Activated CD4-positive, alpha-beta T cell treated with anti-CD3 and anti-CD28 coated beads, Interleukin-2, amount 50 U/mL, for 24 hours (primary cell): ENCODE results near the gene PSAP.
"Not testable (repeated sequence)": the region's sequence is repeated elsewhere in the genome, so short reads cannot be mapped to it uniquely, and the experiment has no call there.

Source experiments
- DNase-seq, 2 donors: peaks; one replicate each; pipeline ENCODE4 v3.0.0-alpha.2; 2020; ENCODE audit warnings: low read depth in 1 of 2, low spot score in 1 of 2

The PSAP gene

DNA sequence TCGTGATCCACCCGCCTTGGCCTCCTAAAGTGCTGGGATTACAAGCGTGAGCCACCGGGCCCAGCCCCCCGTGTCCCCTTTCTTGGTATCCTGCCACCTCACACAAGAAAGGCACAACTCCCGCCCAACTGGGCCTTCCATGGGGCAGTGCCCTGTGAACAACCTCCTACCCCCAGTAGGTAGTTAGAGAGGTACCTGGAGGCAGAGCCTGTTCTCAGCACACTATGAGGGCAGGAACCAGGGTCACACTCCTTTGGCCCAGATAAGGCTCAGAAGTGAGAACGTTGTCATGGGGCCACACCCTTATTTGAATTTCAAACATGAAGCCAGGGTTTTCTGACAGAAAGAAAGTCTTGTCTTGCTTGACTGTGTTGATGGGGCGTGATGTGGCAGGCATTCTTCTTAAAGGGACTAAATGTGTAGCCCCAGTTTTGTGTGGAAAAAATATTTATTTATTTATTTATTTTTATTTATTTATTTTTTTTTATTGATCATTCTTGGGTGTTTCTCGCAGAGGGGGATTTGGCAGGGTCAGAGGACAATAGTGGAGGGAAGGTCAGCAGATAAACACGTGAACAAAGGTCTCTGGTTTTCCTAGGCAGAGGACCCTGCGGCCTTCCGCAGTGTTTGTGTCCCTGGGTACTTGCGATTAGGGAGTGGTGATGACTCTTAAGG lies 23.8 kb upstream of the PSAP start:
- not testable (repeated sequence) for DNase-seq

DNA sequence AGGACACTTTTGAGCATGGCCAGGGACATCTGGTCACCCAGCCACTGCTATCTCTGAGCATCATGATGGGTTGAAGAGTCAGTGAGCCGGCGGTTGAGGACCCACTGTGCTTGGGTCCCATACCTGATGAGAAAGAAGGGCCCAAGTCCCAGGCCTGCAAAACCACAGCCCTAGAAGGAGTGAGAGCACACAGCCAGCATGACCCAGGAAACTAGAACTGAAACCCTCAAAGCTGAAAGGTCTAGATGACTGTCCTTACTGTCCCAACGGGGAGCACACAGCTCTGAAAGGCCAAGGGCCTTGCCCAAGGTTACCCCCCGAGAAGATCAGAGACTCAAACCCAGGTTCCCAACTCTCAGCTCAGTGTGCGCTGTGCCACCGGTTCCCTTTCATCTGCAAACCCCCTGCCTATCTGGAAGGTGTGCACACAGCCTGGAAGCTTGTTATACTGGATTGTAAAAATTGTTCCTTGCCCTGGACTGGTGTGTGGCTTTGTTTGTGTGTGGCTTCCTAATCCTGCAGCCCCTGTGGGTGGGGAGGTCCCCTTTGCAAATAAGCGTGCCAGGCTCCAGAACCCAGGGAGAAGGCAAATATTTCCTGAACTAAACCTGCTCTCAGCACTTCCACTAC lies 22.6 kb upstream of the PSAP start:
- DNase-seq: no peak

DNA sequence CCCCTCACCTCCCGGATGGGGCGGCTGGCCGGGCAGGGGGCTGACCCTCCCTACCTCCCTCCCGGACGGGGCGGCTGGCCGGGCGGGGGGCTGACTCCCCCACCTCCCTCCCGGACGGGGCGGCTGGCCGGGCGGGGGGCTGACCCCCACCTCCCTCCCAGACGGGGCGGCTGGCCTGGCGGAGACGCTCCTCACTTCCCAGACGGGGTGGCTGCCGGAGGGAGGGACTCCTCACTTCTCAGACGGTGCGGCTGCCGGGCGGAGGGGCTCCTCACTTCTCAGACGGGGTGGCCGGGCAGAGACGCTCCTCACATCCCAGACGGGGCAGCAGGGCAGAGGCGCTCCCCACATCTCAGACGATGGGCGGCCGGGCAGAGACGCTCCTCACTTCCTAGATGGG lies 18.6 kb upstream of the PSAP start:
- not testable (repeated sequence) for DNase-seq

DNA sequence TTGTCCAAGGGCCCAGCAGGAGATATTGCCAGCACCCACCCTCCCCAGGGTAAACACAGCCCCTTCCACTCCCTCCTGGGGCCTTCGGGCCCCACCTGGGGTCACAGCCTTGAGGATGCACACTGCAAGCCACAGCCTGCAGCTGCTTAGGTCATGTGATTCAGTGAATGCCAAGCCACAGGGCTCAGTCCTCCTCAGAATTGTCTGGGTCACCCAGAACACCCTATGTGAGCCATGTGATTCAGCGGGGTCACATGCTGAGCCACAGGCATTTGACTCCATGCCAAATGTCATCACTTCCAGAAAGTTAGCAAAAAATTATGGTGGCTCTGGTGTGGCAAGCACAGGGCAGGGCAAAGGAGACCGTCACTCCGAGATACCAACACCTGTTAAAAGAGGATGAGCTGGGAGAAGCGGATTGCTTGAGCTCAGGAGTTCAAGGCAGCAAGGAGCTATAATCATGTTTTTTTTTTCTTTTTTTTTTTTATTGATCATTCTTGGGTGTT lies 17.2 kb upstream of the PSAP start:
- DNase-seq: no peak

GRCh38 chr10:71865561-71866041 lies 14.6 kb upstream of the PSAP start:
- no peak for DNase-seq

GRCh38 chr10:71864911-71865361 lies 13.9 kb upstream of the PSAP start:
- no peak for DNase-seq

DNA sequence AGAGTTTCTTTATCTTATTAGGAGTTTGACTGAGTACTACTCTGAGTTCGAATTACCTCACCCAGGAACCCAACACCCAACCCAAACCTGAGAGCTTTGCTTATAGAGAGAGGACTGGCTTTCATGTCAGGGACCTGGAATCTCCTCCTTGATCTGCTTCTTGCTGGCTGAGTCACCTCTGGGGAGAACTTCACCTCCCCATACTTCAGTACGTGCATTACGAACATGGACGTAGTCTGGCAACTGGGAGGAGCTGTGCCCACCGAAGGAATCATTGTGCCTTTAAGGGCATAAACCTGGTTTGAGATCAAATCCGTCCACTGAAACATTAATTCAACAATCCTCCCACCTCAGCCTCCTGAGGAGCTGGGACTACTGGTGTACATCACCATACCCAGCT lies 12.2 kb upstream of the PSAP start:
- no peak for DNase-seq

- DNase-seq: no peak
Observed at GRCh38 chr10:71860243-71861029, 9.4 kb upstream of the PSAP start.

GRCh38 chr10:71857934-71858890 lies 7.2 kb upstream of the PSAP start:
- no peak for DNase-seq

- DNase-seq: no peak
Observed at GRCh38 chr10:71856619-71857018, 5.6 kb upstream of the PSAP start.

DNA sequence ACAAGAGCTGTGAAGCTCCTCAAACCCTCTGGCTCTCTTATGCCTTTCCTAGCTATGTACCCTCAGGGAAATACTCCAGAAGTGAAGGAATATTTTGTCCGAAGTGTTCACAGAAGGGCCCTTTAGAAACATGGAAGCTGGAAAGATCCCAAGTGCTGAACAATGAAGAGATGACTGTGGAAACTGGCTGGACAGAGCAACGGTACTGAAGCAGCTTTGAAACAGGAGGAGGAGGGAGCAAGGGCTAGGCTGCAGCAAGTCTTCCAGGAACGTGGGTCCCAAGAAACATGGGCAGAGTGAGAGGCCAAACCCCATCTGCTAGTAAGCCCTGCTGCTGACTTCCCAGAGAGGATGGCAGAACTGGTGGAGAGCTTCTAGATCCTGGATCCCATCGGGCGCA lies 3.0 kb upstream of the PSAP start:
- DNase-seq: no peak

DNA sequence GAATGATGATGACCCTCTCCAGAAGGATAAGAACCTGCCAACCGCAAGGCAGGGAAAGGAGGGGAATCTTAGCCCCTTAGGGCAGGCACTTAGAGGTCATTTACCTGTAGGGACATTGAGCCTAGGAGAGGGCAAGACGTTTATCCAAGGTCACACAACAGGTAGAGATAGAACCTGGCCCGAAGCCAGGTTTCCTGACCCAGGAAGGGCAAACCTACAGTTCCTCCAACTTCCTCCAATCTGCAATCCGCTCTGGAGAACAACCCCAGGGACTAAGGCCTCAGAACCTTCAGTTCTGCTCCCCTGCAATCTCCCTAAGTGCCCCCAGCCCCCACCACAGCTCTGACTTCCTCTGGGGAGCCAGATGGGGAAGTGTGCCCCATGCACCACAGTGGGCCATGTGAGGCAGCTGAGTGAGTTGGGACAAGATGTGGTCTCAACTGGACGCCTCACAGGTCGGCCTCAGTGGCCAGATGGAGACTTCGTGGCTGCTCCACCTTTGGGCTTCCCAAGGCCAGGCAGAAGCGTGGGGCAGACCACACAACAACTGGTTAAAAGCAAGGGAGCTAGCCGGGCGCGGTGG lies 1.4 kb upstream of the PSAP start:
- DNase-seq: no peak

DNA sequence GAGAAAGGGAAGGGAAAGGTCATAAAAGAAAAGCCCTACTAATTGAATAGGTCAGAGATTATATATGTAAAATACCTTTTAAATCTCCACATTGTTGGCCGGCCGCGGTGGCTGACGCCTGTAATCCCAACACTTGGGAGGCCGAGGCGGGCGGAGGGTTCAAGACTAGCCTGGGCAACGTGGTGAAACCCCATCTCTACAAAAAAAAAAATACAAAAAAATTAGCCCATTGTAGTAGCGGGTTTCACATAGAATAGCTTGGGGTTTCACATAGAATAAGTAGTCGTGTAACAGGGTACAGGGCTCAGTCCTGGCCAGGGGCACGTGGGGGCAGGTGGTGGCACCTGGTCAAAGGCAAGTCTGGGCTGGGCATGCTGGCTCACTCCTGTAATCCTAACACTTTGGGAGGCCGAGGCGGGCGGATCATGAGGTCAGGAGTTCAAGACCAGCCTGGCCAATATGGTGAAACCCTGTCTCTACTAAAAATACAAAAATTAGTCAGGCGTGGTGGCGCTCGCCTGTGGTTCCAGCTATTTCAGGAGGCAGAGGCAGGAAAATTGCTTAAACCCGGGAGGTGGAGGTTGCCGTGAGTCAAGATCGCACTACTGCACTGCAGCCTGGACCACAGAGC lies 529 bp upstream of the PSAP start:
- DNase-seq: not testable (repeated sequence)

GRCh38 chr10:71850021-71850742 lies 869 bp downstream of the PSAP start:
- no peak for DNase-seq

GRCh38 chr10:71849461-71849908 lies 1.6 kb downstream of the PSAP start:
- DNase-seq: no peak

DNA sequence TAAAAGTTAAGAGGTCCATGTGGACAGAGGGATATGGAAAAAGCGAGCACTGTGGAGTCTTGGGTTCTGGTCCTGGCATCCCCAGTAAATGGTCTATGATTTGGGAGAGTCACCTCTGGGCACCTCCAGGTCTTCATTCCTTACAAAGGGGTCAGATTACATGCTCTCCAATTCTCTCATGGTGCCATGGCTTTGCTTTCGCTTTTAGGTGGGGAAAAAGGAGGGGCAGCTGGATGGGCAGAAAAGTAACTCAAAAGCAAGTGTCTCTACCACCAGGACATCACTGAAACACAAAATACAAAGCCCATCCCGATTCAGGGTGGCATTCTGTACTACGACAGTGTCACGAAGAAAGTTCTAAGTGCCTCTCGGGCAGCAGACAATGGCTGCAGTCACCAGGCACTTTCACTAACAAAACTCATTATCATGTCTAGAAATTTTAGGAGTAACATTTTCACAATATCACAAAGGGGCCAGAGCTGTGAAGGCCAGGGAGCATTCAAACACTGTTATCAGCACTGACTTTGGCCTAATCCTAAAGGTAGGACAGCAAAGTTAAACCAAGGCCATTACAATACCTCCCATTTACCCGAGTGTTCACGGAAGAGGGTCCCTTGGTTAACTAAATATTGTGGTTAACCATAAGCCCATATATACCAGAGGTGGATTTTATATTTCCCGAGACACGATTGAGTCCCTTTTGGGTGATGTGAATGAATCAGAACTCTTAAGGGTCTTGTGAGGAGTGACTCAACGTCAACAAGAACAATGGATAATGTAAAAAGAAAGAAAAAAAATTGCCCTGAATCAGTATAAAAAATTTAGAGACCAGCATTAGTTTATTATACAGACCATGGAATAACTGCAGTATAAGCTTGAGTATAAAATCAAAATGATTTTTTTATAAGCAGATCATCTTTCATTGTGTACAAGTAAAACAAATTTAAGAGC lies 2.5 kb downstream of the PSAP start:
- DNase-seq: no peak

- no peak for DNase-seq
Observed at GRCh38 chr10:71847418-71847817, 3.6 kb downstream of the PSAP start.

DNA sequence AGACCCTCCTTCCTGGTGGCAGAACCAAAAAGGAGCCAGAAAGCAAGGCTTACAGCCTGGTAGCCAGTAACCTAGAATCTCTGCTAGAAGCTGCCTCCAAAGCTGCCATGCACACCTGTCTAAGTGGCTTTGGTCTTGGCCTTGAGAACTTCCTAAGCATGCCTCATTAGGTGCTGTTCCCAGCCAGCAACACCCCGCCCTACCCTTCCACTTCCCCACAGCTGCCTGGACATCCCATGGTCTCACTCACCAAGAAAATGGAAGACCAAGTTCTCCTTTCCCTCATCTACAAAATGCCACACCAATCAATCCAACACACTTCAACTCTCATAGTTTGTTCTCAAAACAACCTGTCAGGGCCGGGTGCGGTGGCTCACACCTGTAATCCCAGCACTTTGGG lies 4.2 kb downstream of the PSAP start:
- DNase-seq: no peak
